ENCODE data around the gene ATP10A. TPM values are rescaled to one million over a fixed set of nuclear protein-coding genes. Genes with fewer than 3 reads are reported as not detected.
A peak's percentile ranks its signal among the peaks of the same experiment; 100 is the strongest.

Gene ATP10A
- total and polyA plus RNA-seq, 12 donors, result 0.67 to 31.8 (median 16.1) TPM

DNA sequence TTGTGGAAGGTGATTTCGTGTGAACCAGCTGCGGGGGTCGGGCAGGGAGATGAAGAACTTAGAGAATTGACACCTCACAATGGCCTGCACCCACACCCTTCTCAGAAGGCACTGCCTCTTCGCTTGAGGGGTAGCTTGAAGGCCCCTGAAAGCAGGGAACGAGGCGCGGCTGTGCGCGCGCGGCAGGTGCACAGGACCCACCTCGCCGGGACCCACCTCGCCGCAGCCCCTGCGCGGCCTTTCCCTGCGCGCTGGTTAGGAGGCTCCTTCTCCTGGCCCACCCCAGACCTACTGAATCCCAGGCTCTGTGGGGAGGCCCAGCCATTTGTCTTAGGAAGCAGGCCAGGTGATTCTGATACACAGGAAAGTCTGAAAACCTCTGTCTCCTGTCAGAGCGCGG is 46.2 kb upstream of the ATP10A start:
- Histone ChIP-seq H3K27ac (no peak overlapping the region), H3K27me3 (no peaks in the 10 kb centered on the region), H3K4me1 (replicated peaks in 1 of 2) (no peaks in the 10 kb centered on the region), H3K36me3 (replicated peaks in 1 of 2) (no peaks in the 10 kb centered on the region), H3K4me3 (no peak overlapping the region), H3K9me3 (replicated peaks in 1 of 3) (no peaks in the 10 kb centered on the region)
- DNase-seq, result no peak
- intact Hi-C loops (cut with DNase I), result no loop called here
- TF ChIP-seq, protein P1, sequence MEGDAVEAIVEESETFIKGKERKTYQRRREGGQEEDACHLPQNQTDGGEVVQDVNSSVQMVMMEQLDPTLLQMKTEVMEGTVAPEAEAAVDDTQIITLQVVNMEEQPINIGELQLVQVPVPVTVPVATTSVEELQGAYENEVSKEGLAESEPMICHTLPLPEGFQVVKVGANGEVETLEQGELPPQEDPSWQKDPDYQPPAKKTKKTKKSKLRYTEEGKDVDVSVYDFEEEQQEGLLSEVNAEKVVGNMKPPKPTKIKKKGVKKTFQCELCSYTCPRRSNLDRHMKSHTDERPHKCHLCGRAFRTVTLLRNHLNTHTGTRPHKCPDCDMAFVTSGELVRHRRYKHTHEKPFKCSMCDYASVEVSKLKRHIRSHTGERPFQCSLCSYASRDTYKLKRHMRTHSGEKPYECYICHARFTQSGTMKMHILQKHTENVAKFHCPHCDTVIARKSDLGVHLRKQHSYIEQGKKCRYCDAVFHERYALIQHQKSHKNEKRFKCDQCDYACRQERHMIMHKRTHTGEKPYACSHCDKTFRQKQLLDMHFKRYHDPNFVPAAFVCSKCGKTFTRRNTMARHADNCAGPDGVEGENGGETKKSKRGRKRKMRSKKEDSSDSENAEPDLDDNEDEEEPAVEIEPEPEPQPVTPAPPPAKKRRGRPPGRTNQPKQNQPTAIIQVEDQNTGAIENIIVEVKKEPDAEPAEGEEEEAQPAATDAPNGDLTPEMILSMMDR (IDR thresholded peaks at IDR 0.05), result no peak
- TF ChIP-seq POLR2A (IDR thresholded peaks at IDR 0.05), result no peak
- 84 to 89% (median 85%) methylated on average over 14 to 21 of the region's 21 CpGs for WGBS, 4 donors

DNA sequence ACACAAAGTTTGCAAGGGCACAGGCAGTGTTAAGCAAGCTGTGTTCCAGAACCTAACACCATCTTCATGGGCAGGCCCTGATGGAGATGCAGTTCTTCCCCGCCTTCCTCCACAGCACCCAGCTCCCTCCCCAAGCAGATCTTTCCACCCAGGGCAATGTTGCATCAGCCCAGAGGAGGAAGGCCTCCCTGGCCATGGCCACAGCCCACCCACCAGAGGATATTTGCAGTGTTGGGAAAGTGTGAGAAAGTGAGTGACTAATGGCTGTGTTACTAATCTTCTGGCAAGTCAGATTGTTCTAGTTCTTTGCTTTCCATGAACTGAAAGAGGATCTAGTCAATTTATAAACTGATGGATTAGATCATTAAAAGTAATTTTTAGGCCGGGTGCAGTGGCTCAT is 42.0 kb upstream of the ATP10A start:
- H3K27me3 ChIP-seq, result no peaks in the 10 kb centered on the region
- DNase-seq, result peak in 1 of 7 donors; percentile 54
- intact Hi-C loops (cut with DNase I), result no loop called here

GRCh38 chr15:25903024-25903581 is 40.0 kb upstream of the ATP10A start:
- TF ChIP-seq POLR2A (IDR thresholded peaks at IDR 0.05), result no peak
- TF ChIP-seq, protein P1 (IDR thresholded peaks at IDR 0.05), result no peak
- WGBS, 4 donors, result 65 to 73% (median 71%) methylated on average over 10 of the region's 10 CpGs
- H3K4me3 ChIP-seq, result no peak overlapping the region
- H3K36me3 ChIP-seq (replicated peaks in 1 of 2), result no peaks in the 10 kb centered on the region
- peak in 1 of 7 donors; percentile 10 for DNase-seq
- intact Hi-C loops (cut with DNase I), result no loop called here
- no peaks in the 10 kb centered on the region for H3K9me3 ChIP-seq (replicated peaks in 1 of 3)
- H3K27ac ChIP-seq, result no peak overlapping the region
- no peaks in the 10 kb centered on the region for H3K4me1 ChIP-seq (replicated peaks in 1 of 2)
- no peaks in the 10 kb centered on the region for H3K27me3 ChIP-seq

More for the DNA sequence above, 42.0 kb upstream of the ATP10A start:
- Histone ChIP-seq H3K9me3 (replicated peaks in 1 of 3) (no peaks in the 10 kb centered on the region), H3K27ac (no peak overlapping the region), H3K4me3 (no peak overlapping the region), H3K36me3 (replicated peaks in 1 of 2) (no peaks in the 10 kb centered on the region), H3K4me1 (replicated peaks in 1 of 2) (no peaks in the 10 kb centered on the region)
- WGBS, 4 donors, result 85 to 95% (median 88%) methylated on average over 2 of the region's 2 CpGs
- no peak for TF ChIP-seq POLR2A (IDR thresholded peaks at IDR 0.05)
- TF ChIP-seq, protein P1 (IDR thresholded peaks at IDR 0.05), result no peak

DNA sequence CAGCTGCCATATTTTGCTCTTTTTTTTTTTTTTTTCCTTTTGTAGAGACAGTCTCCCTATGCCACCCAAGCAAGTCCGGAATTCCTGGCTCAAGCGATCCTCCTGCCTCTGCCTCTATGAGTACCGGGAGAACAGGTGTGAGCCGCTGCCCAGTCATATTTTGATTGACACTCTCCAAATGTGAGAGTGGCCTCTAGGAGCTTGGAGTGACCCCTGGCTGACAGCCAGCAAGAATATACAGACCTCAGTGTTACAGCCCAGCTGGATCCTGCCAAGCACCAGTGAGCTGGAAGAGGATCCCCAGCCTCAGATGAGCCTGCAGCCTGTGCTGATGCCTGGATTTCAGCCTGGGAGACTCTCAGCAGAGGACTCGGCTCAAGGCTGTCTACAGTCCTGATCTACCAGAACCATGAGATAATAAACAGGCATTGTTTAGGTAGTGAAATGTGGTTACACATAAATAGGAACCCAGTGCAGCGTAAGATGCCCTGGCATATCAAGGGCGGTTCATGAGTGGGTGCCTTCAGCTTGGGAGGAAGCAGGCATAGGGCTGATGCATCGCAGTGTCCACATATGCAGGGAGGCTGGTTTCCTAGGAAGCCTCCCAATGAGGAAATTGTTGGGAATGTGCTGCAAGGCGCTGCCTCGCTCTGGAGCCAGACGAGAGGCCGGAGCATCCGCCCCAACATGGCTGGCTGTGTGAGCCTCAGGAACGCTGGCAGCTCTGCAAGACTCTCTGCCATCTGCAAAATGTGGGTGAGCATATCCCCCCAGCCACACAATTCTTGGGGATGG is 38.9 kb upstream of the ATP10A start:
- intact Hi-C loops (cut with DNase I), result no loop called here

More for the DNA sequence above, 38.9 kb upstream of the ATP10A start:
- no peak overlapping the region for H3K27ac ChIP-seq
- no peak overlapping the region for H3K4me3 ChIP-seq
- 89 to 94% (median 92%) methylated on average over 7 to 14 of the region's 14 CpGs for WGBS, 4 donors
- DNase-seq, result no peak
- no peaks in the 10 kb centered on the region for H3K9me3 ChIP-seq (replicated peaks in 1 of 3)
- H3K4me1 ChIP-seq (replicated peaks in 1 of 2), result no peaks in the 10 kb centered on the region
- no peaks in the 10 kb centered on the region for H3K36me3 ChIP-seq (replicated peaks in 1 of 2)
- H3K27me3 ChIP-seq, result no peaks in the 10 kb centered on the region
- TF ChIP-seq POLR2A (IDR thresholded peaks at IDR 0.05), result no peak
- TF ChIP-seq, protein P1 (IDR thresholded peaks at IDR 0.05), result no peak

Data from adrenal gland (tissue), 12 donors.